Measurements from ENCODE around the gene CACNA1B.

Gene CACNA1B

DNA sequence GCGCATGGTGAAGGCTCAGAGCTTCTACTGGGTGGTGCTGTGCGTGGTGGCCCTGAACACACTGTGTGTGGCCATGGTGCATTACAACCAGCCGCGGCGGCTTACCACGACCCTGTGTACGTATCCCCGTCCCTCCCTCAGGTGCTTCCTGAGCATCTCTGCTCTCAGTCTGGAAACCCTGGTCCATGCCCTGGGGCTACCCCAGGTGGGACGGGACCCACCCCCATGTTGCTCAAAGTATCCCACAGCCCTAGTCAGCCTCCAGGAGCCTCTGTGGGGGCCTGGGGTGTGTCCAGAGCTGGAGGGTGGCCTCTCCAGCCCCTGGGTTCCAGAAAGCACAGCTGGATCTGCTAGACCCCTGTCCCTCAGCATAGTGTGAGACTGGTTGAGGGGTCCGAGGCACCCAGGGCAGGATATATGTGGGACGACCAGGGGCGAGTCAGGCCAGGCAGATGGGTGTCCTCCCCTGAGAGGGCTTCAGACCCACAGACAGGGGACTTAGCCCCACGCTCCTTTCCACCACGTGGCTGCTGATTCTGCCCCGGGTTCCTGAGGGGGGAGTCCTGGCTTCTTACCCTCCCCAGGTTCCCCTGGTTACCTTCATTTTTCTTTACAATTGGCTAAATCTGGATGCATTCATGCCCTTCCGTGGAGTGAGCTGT, 94.0 kb downstream of the CACNA1B start:
- no peak overlapping the region for H3K27ac ChIP-seq (ENCODE audit: insufficient read depth, low read length, poor library complexity, severe bottlenecking)
- no peaks in the 10 kb centered on the region for H3K27me3 ChIP-seq (replicated peaks; ENCODE audit: control insufficient read depth, insufficient read depth, low read length, poor library complexity, severe bottlenecking)
- no peak for DNase-seq
- no peaks in the 10 kb centered on the region for H3K9me3 ChIP-seq (ENCODE audit: control insufficient read depth, low read length)
- H3K36me3 ChIP-seq (ENCODE audit: control insufficient read depth, insufficient read depth, low read length), result no peaks in the 10 kb centered on the region
- H3K4me1 ChIP-seq (ENCODE audit: control insufficient read depth, insufficient read depth, low read length, poor library complexity, severe bottlenecking), result no peaks in the 10 kb centered on the region
- no peak overlapping the region for H3K4me3 ChIP-seq (ENCODE audit: insufficient read depth, low read depth, low read length, poor library complexity, severe bottlenecking)

DNA sequence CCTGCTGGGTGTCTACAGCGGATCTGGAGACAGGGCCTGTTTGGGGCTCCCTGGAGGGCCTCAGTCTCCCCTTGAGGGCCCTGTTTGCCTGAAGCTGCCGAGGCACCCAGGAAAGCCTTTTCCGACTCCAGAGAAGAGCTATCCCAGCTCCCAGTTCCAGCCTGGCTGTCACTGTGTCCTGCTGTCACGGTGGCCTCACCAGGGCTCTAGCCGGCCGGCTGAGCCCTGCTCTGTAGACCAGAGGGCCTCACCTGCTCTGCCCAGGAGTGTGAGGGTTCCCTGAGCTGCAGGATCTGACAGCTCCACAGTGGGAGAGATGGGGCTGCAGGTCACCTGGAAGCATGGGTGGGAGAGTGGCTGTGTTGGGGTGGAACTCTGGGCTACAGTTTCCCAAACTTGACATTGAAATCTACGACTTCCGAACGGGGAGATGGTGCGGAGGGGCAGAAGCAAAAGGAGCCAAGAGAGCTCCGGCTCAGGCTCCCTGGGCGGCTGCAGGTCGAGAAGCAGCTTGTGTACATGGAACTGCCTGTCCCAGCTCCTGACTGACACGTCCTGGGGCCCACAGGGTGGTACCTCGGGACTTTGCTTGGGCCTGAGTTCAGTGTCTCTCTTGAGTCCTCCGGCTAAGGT, 94.9 kb downstream of the CACNA1B start:
- Histone ChIP-seq H3K36me3 (ENCODE audit: control insufficient read depth, insufficient read depth, low read length) (no peaks in the 10 kb centered on the region), H3K27me3 (replicated peaks; ENCODE audit: control insufficient read depth, insufficient read depth, low read length, poor library complexity, severe bottlenecking) (no peaks in the 10 kb centered on the region), H3K4me3 (ENCODE audit: insufficient read depth, low read depth, low read length, poor library complexity, severe bottlenecking) (no peak overlapping the region), H3K27ac (ENCODE audit: insufficient read depth, low read length, poor library complexity, severe bottlenecking) (no peak overlapping the region), H3K4me1 (ENCODE audit: control insufficient read depth, insufficient read depth, low read length, poor library complexity, severe bottlenecking) (no peaks in the 10 kb centered on the region), H3K9me3 (ENCODE audit: control insufficient read depth, low read length) (no peaks in the 10 kb centered on the region)
- DNase-seq, result no peak

DNA sequence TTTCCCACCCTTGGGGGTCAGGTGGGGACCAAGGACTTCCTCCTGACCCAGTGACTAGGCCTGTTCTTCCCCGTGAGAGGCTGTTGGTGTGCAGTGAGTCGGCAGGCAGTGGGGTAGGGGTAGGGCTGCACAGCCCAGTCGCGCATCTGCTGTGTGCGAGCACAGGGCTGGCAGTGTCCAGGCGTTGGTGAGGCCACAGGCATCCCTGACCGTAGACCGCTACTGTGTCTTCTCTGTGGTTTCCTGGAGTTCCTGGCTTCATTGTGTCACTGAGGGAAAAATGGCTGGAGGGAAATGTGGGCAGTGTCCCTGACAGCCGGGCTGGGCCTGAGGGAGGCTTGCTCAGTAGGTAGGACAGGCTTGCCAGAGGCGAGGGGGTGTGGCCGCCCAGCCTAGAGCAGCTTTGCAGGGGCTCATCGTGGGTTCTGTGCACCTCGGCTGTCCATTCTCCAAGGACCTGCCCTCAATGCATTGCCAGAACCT, 95.4 kb downstream of the CACNA1B start:
- no peak overlapping the region for H3K27ac ChIP-seq (ENCODE audit: insufficient read depth, low read length, poor library complexity, severe bottlenecking)
- no peaks in the 10 kb centered on the region for H3K9me3 ChIP-seq (ENCODE audit: control insufficient read depth, low read length)
- no peak for DNase-seq
- no peaks in the 10 kb centered on the region for H3K36me3 ChIP-seq (ENCODE audit: control insufficient read depth, insufficient read depth, low read length)
- no peak overlapping the region for H3K4me3 ChIP-seq (ENCODE audit: insufficient read depth, low read depth, low read length, poor library complexity, severe bottlenecking)
- H3K4me1 ChIP-seq (ENCODE audit: control insufficient read depth, insufficient read depth, low read length, poor library complexity, severe bottlenecking), result no peaks in the 10 kb centered on the region
- H3K27me3 ChIP-seq (replicated peaks; ENCODE audit: control insufficient read depth, insufficient read depth, low read length, poor library complexity, severe bottlenecking), result no peaks in the 10 kb centered on the region

GRCh38 chr9:137973829-137974416, 96.3 kb downstream of the CACNA1B start:
- H3K9me3 ChIP-seq (ENCODE audit: control insufficient read depth, low read length), result no peaks in the 10 kb centered on the region
- H3K36me3 ChIP-seq (ENCODE audit: control insufficient read depth, insufficient read depth, low read length), result no peaks in the 10 kb centered on the region
- H3K27me3 ChIP-seq (replicated peaks; ENCODE audit: control insufficient read depth, insufficient read depth, low read length, poor library complexity, severe bottlenecking), result no peaks in the 10 kb centered on the region
- DNase-seq, result no peak
- no peaks in the 10 kb centered on the region for H3K4me1 ChIP-seq (ENCODE audit: control insufficient read depth, insufficient read depth, low read length, poor library complexity, severe bottlenecking)
- no peak overlapping the region for H3K27ac ChIP-seq (ENCODE audit: insufficient read depth, low read length, poor library complexity, severe bottlenecking)
- H3K4me3 ChIP-seq (ENCODE audit: insufficient read depth, low read depth, low read length, poor library complexity, severe bottlenecking), result no peak overlapping the region

GRCh38 chr9:137974746-137975526, 97.4 kb downstream of the CACNA1B start:
- no peaks in the 10 kb centered on the region for H3K36me3 ChIP-seq (ENCODE audit: control insufficient read depth, insufficient read depth, low read length)
- no peaks in the 10 kb centered on the region for H3K9me3 ChIP-seq (ENCODE audit: control insufficient read depth, low read length)
- H3K4me3 ChIP-seq (ENCODE audit: insufficient read depth, low read depth, low read length, poor library complexity, severe bottlenecking), result no peak overlapping the region
- DNase-seq, result no peak
- no peaks in the 10 kb centered on the region for H3K4me1 ChIP-seq (ENCODE audit: control insufficient read depth, insufficient read depth, low read length, poor library complexity, severe bottlenecking)
- H3K27ac ChIP-seq (ENCODE audit: insufficient read depth, low read length, poor library complexity, severe bottlenecking), result no peak overlapping the region
- no peaks in the 10 kb centered on the region for H3K27me3 ChIP-seq (replicated peaks; ENCODE audit: control insufficient read depth, insufficient read depth, low read length, poor library complexity, severe bottlenecking)

- H3K36me3 ChIP-seq (ENCODE audit: control insufficient read depth, insufficient read depth, low read length), result no peaks in the 10 kb centered on the region
- H3K4me1 ChIP-seq (ENCODE audit: control insufficient read depth, insufficient read depth, low read length, poor library complexity, severe bottlenecking), result no peaks in the 10 kb centered on the region
- no peak for DNase-seq
- no peaks in the 10 kb centered on the region for H3K27me3 ChIP-seq (replicated peaks; ENCODE audit: control insufficient read depth, insufficient read depth, low read length, poor library complexity, severe bottlenecking)
- H3K27ac ChIP-seq (ENCODE audit: insufficient read depth, low read length, poor library complexity, severe bottlenecking), result no peak overlapping the region
- no peak overlapping the region for H3K4me3 ChIP-seq (ENCODE audit: insufficient read depth, low read depth, low read length, poor library complexity, severe bottlenecking)
- no peaks in the 10 kb centered on the region for H3K9me3 ChIP-seq (ENCODE audit: control insufficient read depth, low read length)
Measured at GRCh38 chr9:137975527-137975913, 97.9 kb downstream of the CACNA1B start.

- H3K4me3 ChIP-seq (ENCODE audit: insufficient read depth, low read depth, low read length, poor library complexity, severe bottlenecking), result no peak overlapping the region
- no peaks in the 10 kb centered on the region for H3K27me3 ChIP-seq (replicated peaks; ENCODE audit: control insufficient read depth, insufficient read depth, low read length, poor library complexity, severe bottlenecking)
- DNase-seq, result no peak
- no peaks in the 10 kb centered on the region for H3K36me3 ChIP-seq (ENCODE audit: control insufficient read depth, insufficient read depth, low read length)
- no peak overlapping the region for H3K27ac ChIP-seq (ENCODE audit: insufficient read depth, low read length, poor library complexity, severe bottlenecking)
- H3K9me3 ChIP-seq (ENCODE audit: control insufficient read depth, low read length), result no peaks in the 10 kb centered on the region
- H3K4me1 ChIP-seq (ENCODE audit: control insufficient read depth, insufficient read depth, low read length, poor library complexity, severe bottlenecking), result no peaks in the 10 kb centered on the region
Measured at GRCh38 chr9:137975936-137976565, 98.5 kb downstream of the CACNA1B start.

GRCh38 chr9:137977571-137978261, 100.1 kb downstream of the CACNA1B start:
- no peak overlapping the region for H3K4me3 ChIP-seq (ENCODE audit: insufficient read depth, low read depth, low read length, poor library complexity, severe bottlenecking)

GRCh38 chr9:137978262-137978714, 100.7 kb downstream of the CACNA1B start:
- H3K27me3 ChIP-seq (replicated peaks; ENCODE audit: control insufficient read depth, insufficient read depth, low read length, poor library complexity, severe bottlenecking), result no peaks in the 10 kb centered on the region
- H3K4me3 ChIP-seq (ENCODE audit: insufficient read depth, low read depth, low read length, poor library complexity, severe bottlenecking), result no peak overlapping the region
- no peaks in the 10 kb centered on the region for H3K4me1 ChIP-seq (ENCODE audit: control insufficient read depth, insufficient read depth, low read length, poor library complexity, severe bottlenecking)
- DNase-seq, result no peak
- H3K36me3 ChIP-seq (ENCODE audit: control insufficient read depth, insufficient read depth, low read length), result no peaks in the 10 kb centered on the region
- no peak overlapping the region for H3K27ac ChIP-seq (ENCODE audit: insufficient read depth, low read length, poor library complexity, severe bottlenecking)
- no peaks in the 10 kb centered on the region for H3K9me3 ChIP-seq (ENCODE audit: control insufficient read depth, low read length)

More at GRCh38 chr9:137977571-137978261, 100.1 kb downstream of the CACNA1B start:
- no peaks in the 10 kb centered on the region for H3K4me1 ChIP-seq (ENCODE audit: control insufficient read depth, insufficient read depth, low read length, poor library complexity, severe bottlenecking)
- H3K9me3 ChIP-seq (ENCODE audit: control insufficient read depth, low read length), result no peaks in the 10 kb centered on the region
- H3K27me3 ChIP-seq (replicated peaks; ENCODE audit: control insufficient read depth, insufficient read depth, low read length, poor library complexity, severe bottlenecking), result no peaks in the 10 kb centered on the region
- DNase-seq, result no peak
- no peak overlapping the region for H3K27ac ChIP-seq (ENCODE audit: insufficient read depth, low read length, poor library complexity, severe bottlenecking)
- no peaks in the 10 kb centered on the region for H3K36me3 ChIP-seq (ENCODE audit: control insufficient read depth, insufficient read depth, low read length)
